HepG2 (cell line): Measurements from ENCODE around the gene ENPP7. TPM values are rescaled to one million over a fixed set of nuclear protein-coding genes. Genes with fewer than 3 reads are reported as not detected.

Experiments used
- DR1 ChIP-seq: sonication (generic); formaldehyde crosslinking; IDR thresholded peaks from 2 replicates; pipeline ENCODE4 v1.8.0; 2021; ENCODE audit warnings: mild to moderate bottlenecking, missing genetic modification reagents, inconsistent platforms
- FOXA3 ChIP-seq: IDR thresholded peaks from 2 replicates; pipeline ENCODE4 v1.6.1; 2016; ENCODE audit warnings: missing genetic modification reagents, missing compliant biosample characterization
- MIER2 ChIP-seq: IDR thresholded peaks from 2 replicates; pipeline ENCODE4 v1.6.1; 2016; ENCODE audit warnings: missing biosample characterization, missing genetic modification reagents
- MIXL1 ChIP-seq: IDR thresholded peaks from 2 replicates; pipeline ENCODE4 v1.6.1; 2016
- SATB2 ChIP-seq: sonication (generic); formaldehyde crosslinking; IDR thresholded peaks from 2 replicates; pipeline ENCODE4 v1.5.0; 2020; ENCODE audit warnings: missing genetic modification reagents
- SETDB1 ChIP-seq: sonication (generic); formaldehyde crosslinking; IDR thresholded peaks from 2 replicates; pipeline ENCODE4 v1.5.1; 2020; ENCODE audit warnings: missing genetic modification reagents, mild to moderate bottlenecking, borderline replicate concordance
- TBX2 ChIP-seq: sonication (generic); formaldehyde crosslinking; IDR thresholded peaks from 2 replicates; pipeline ENCODE4 v1.5.0; 2020; ENCODE audit warnings: missing genetic modification reagents, mild to moderate bottlenecking, borderline replicate concordance
- U2AF1 ChIP-seq: fragments of 200-400 bp; formaldehyde crosslinking; optimal IDR thresholded peaks from 2 replicates; pipeline ENCODE3; 2017; ENCODE audit warnings: mild to moderate bottlenecking, low read depth, low read length
- YEATS4 ChIP-seq: sonication (generic); formaldehyde crosslinking; IDR thresholded peaks from 2 replicates; pipeline ENCODE4 v1.4.0; 2020; ENCODE audit warnings: missing genetic modification reagents, borderline replicate concordance
- ZNF12 ChIP-seq: sonication (generic); formaldehyde crosslinking; IDR thresholded peaks from 2 replicates; pipeline ENCODE4 v1.5.0; 2020; ENCODE audit warnings: missing genetic modification reagents
- ZNF20 ChIP-seq: sonication (generic); formaldehyde crosslinking; IDR thresholded peaks from 2 replicates; pipeline ENCODE4 v1.4.0; 2020; ENCODE audit warnings: mild to moderate bottlenecking, moderate library complexity, missing genetic modification reagents
- ZNF235 ChIP-seq: sonication (generic); formaldehyde crosslinking; IDR thresholded peaks from 2 replicates; pipeline ENCODE4 v1.8.1; 2023; ENCODE audit warnings: mild to moderate bottlenecking, missing genetic modification reagents, borderline replicate concordance
- ZNF333 ChIP-seq: sonication (generic); formaldehyde crosslinking; IDR thresholded peaks from 2 replicates; pipeline ENCODE4 v1.4.0; 2020; ENCODE audit warnings: mild to moderate bottlenecking, missing genetic modification reagents, borderline replicate concordance
- ZNF367 ChIP-seq: sonication (generic); formaldehyde crosslinking; IDR thresholded peaks from 2 replicates; pipeline ENCODE4 v1.4.0; 2020; ENCODE audit warnings: missing genetic modification reagents, borderline replicate concordance
- ZNF430 ChIP-seq: sonication (generic); formaldehyde crosslinking; IDR thresholded peaks from 2 replicates; pipeline ENCODE4 v1.9.0; 2021; ENCODE audit warnings: mild to moderate bottlenecking, missing genetic modification reagents
- ZNF619 ChIP-seq: sonication (generic); formaldehyde crosslinking; IDR thresholded peaks from 2 replicates; pipeline ENCODE4 v1.4.0; 2020; ENCODE audit warnings: mild to moderate bottlenecking, missing genetic modification reagents
- ZNF776 ChIP-seq: sonication (generic); formaldehyde crosslinking; IDR thresholded peaks from 2 replicates; pipeline ENCODE4 v1.4.0; 2020; ENCODE audit warnings: mild to moderate bottlenecking, missing genetic modification reagents
- polyA plus RNA-seq, 8 experiments: library from polyadenylated mRNA; depleted of rRNA in 3 of 8; stranded (reverse) in 7 of 8; unstranded in 1 of 8; fragments of >200 nt; fragmentation: Illumina TruSeq in 4 of 8; extraction: Trizol in 4 of 8; gene quantifications; 2 replicates each; pipeline versions ENCODE4 v1.2.1 to v1.2.3, GENCODE V29; 2011 to 2016; ENCODE audit warnings: low read depth in 4 of 8, missing spikeins in 1 of 8, mixed read lengths in 1 of 8; ENCODE audit not compliant: insufficient read depth in 1 of 8
- total RNA-seq, 5 experiments: library from RNA; depleted of rRNA; stranded (reverse); fragments of >200 nt; fragmentation: Illumina TruSeq; extraction: Trizol; gene quantifications; 2 replicates each; pipeline ENCODE4 v1.2.3, GENCODE V29; 2016; ENCODE audit warnings: low read depth in 1 of 5
- TF ChIP-seq, protein P1 (sequence below): IDR thresholded peaks from 2 replicates; pipeline ENCODE4 v1.6.1; 2016; ENCODE audit warnings: missing genetic modification reagents, missing compliant biosample characterization
- TF ChIP-seq, protein P2 (sequence below): IDR thresholded peaks from 2 replicates; pipeline ENCODE4 v1.6.1; 2018; ENCODE audit warnings: missing genetic modification reagents
- TF ChIP-seq, protein P3 (sequence below): sonication (generic); formaldehyde crosslinking; IDR thresholded peaks from 2 replicates; pipeline ENCODE4 v1.5.0; 2020; ENCODE audit warnings: missing genetic modification reagents
- TF ChIP-seq, protein P4 (sequence below): sonication (generic); formaldehyde crosslinking; IDR thresholded peaks from 2 replicates; pipeline ENCODE4 v1.5.0; 2020; ENCODE audit warnings: mild to moderate bottlenecking, missing genetic modification reagents
- TF ChIP-seq, protein P5 (sequence below): IDR thresholded peaks from 2 replicates; pipeline ENCODE4 v1.6.1; 2016; ENCODE audit warnings: mild to moderate bottlenecking

ENPP7 gene
- total and polyA plus RNA-seq, 2 of the 13 experiments (the other 11 are each of a cell fraction or from before 2014, with no cell fraction given): 1.1 to 2.2 TPM

DNA sequence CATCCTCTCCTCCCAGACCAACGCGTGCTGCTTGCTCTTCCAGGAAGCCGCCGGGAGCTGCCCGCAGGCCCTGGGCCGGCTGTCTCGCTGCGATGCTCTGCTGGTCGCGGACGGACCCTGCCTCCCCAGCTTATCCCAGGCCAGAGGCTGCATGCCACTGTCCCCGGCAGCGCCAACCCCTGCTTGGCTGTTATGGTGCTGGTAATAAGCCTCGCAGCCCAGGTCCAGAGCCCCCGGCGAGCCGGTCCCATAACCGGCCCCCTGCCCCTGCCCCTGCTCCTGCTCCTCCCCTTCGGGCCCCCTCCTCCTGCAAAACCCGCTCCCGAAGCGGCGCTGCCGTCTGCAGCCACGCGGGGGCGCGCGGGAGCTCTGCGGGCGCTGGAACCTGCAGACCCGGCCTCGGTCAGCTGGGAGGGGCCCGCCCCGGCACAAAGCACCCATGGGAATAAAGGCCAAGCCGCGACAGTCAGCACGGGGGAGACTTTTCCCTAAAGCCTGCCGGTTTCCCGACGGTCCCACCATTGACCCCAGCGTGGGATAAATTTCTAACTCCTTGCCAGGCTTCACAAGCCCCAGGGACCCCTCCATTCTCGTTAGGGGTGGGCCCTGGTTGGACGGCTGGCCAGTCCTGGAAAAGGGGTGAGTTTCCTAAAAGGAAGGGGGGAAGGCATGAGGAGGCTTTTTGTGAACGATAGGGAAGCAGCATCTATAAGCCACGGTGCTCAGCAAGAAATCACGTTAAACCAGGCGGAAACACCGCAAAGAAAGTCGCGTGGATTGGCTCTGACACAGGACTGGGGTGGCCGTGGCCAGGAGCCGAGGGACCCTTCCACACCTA lies 11.2 kb downstream of the ENPP7 start (continued):
- TF ChIP-seq, protein P1, sequence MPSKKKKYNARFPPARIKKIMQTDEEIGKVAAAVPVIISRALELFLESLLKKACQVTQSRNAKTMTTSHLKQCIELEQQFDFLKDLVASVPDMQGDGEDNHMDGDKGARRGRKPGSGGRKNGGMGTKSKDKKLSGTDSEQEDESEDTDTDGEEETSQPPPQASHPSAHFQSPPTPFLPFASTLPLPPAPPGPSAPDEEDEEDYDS: peak; percentile 69
- TF ChIP-seq MIXL1 (CRISPR knock-in tag) (0 out of 2 replicates have a peak, but pooled peaks have one; percentile 40), SETDB1 (peak; percentile 86), U2AF1 (no peak), ZNF333 (CRISPR knock-in tag) (0 out of 2 replicates have a peak, but pooled peaks have one; percentile 66), ZNF12 (CRISPR knock-in tag) (no peak), ZNF367 (CRISPR knock-in tag) (peak; percentile 79; the same call in 1 of the 2 replicates), TBX2 (CRISPR knock-in tag) (peak; percentile 69; the same call in 1 of the 2 replicates), ZNF235 (CRISPR knock-in tag) (peak; percentile 76; the same call in 1 of the 2 replicates), SATB2 (peak; percentile 55; the same call in 1 of the 2 replicates), DR1 (CRISPR knock-in tag) (peak; percentile 59; the same call in 1 of the 2 replicates), ZNF619 (CRISPR knock-in tag) (0 out of 2 replicates have a peak, but pooled peaks have one; percentile 27), ZNF430 (CRISPR knock-in tag) (peak; percentile 93), FOXA3 (CRISPR knock-in tag) (peak; percentile 39; the same call in 1 of the 2 replicates), YEATS4 (CRISPR knock-in tag) (peak; percentile 85), ZNF20 (CRISPR knock-in tag) (no peak), ZNF776 (CRISPR knock-in tag) (peak; percentile 79), MIER2 (0 out of 2 replicates have a peak, but pooled peaks have one; percentile 33)
- TF ChIP-seq, protein P2, sequence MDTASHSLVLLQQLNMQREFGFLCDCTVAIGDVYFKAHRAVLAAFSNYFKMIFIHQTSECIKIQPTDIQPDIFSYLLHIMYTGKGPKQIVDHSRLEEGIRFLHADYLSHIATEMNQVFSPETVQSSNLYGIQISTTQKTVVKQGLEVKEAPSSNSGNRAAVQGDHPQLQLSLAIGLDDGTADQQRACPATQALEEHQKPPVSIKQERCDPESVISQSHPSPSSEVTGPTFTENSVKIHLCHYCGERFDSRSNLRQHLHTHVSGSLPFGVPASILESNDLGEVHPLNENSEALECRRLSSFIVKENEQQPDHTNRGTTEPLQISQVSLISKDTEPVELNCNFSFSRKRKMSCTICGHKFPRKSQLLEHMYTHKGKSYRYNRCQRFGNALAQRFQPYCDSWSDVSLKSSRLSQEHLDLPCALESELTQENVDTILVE (CRISPR knock-in tag): 0 out of 2 replicates have a peak, but pooled peaks have one; percentile 30
- TF ChIP-seq, protein P3, sequence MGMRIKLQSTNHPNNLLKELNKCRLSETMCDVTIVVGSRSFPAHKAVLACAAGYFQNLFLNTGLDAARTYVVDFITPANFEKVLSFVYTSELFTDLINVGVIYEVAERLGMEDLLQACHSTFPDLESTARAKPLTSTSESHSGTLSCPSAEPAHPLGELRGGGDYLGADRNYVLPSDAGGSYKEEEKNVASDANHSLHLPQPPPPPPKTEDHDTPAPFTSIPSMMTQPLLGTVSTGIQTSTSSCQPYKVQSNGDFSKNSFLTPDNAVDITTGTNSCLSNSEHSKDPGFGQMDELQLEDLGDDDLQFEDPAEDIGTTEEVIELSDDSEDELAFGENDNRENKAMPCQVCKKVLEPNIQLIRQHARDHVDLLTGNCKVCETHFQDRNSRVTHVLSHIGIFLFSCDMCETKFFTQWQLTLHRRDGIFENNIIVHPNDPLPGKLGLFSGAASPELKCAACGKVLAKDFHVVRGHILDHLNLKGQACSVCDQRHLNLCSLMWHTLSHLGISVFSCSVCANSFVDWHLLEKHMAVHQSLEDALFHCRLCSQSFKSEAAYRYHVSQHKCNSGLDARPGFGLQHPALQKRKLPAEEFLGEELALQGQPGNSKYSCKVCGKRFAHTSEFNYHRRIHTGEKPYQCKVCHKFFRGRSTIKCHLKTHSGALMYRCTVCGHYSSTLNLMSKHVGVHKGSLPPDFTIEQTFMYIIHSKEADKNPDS (CRISPR knock-in tag): no peak
- TF ChIP-seq, protein P4, sequence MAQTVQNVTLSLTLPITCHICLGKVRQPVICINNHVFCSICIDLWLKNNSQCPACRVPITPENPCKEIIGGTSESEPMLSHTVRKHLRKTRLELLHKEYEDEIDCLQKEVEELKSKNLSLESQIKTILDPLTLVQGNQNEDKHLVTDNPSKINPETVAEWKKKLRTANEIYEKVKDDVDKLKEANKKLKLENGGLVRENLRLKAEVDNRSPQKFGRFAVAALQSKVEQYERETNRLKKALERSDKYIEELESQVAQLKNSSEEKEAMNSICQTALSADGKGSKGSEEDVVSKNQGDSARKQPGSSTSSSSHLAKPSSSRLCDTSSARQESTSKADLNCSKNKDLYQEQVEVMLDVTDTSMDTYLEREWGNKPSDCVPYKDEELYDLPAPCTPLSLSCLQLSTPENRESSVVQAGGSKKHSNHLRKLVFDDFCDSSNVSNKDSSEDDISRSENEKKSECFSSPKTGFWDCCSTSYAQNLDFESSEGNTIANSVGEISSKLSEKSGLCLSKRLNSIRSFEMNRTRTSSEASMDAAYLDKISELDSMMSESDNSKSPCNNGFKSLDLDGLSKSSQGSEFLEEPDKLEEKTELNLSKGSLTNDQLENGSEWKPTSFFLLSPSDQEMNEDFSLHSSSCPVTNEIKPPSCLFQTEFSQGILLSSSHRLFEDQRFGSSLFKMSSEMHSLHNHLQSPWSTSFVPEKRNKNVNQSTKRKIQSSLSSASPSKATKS (CRISPR knock-in tag): no peak
- TF ChIP-seq, protein P5, sequence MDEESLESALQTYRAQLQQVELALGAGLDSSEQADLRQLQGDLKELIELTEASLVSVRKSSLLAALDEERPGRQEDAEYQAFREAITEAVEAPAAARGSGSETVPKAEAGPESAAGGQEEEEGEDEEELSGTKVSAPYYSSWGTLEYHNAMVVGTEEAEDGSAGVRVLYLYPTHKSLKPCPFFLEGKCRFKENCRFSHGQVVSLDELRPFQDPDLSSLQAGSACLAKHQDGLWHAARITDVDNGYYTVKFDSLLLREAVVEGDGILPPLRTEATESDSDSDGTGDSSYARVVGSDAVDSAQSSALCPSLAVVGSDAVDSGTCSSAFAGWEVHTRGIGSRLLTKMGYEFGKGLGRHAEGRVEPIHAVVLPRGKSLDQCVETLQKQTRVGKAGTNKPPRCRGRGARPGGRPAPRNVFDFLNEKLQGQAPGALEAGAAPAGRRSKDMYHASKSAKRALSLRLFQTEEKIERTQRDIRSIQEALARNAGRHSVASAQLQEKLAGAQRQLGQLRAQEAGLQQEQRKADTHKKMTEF (CRISPR knock-in tag): peak; percentile 74; the same call in 1 of the 2 replicates
